Activated CD4-positive, alpha-beta T cell treated with anti-CD3 and anti-CD28 coated beads for 1 hour (primary cell): ENCODE results near the gene CHST15.

Source experiments
- DNase-seq: peaks from one replicate; pipeline ENCODE4 v3.0.0-alpha.2; 2020

CHST15 gene

GRCh38 chr10:124092860-124093773, at the start of gene CHST15:
CHST15 (minus strand) TSS chr10:124093598; CDS start chr10:124046212, 47,386 bp downstream.
- no peak for DNase-seq

- no peak for DNase-seq
Measured at GRCh38 chr10:124142960-124143359, 49.6 kb upstream of the CHST15 start.

GRCh38 chr10:124142006-124142739, 48.8 kb upstream of the CHST15 start:
- DNase-seq, result no peak

- no peak for DNase-seq
Measured at GRCh38 chr10:124138883-124139348, 45.5 kb upstream of the CHST15 start.

- no peak for DNase-seq
Measured at GRCh38 chr10:124138195-124138882, 44.9 kb upstream of the CHST15 start.

GRCh38 chr10:124134251-124134893, 41.0 kb upstream of the CHST15 start:
- no peak for DNase-seq

- DNase-seq, result no peak
Measured at GRCh38 chr10:124132876-124133275, 39.5 kb upstream of the CHST15 start.

- DNase-seq, result no peak
Measured at GRCh38 chr10:124132306-124132705, 38.9 kb upstream of the CHST15 start.

GRCh38 chr10:124131172-124131571, 37.8 kb upstream of the CHST15 start:
- no peak for DNase-seq

- no peak for DNase-seq
Measured at GRCh38 chr10:124130198-124130900, 37.0 kb upstream of the CHST15 start.

GRCh38 chr10:124129471-124129870, 36.1 kb upstream of the CHST15 start:
- DNase-seq, result no peak

GRCh38 chr10:124128811-124129145, 35.4 kb upstream of the CHST15 start:
- DNase-seq, result no peak

- DNase-seq, result no peak
Measured at GRCh38 chr10:124127965-124128810, 34.8 kb upstream of the CHST15 start.

GRCh38 chr10:124127563-124127962, 34.2 kb upstream of the CHST15 start:
- no peak for DNase-seq

GRCh38 chr10:124126983-124127385, 33.6 kb upstream of the CHST15 start:
- DNase-seq, result no peak

- DNase-seq, result no peak
Measured at GRCh38 chr10:124126145-124126982, 33.0 kb upstream of the CHST15 start.

GRCh38 chr10:124125305-124126116, 32.1 kb upstream of the CHST15 start:
- DNase-seq, result no peak

- DNase-seq, result no peak
Measured at GRCh38 chr10:124124769-124125161, 31.4 kb upstream of the CHST15 start.

- no peak for DNase-seq
Measured at GRCh38 chr10:124124123-124124768, 30.8 kb upstream of the CHST15 start.
